Midbrain (tissue), 1 donor: Measurements from ENCODE around the gene SCART1.
"Not testable (repeated sequence)": the region's sequence is repeated elsewhere in the genome, so short reads cannot be mapped to it uniquely, and the experiment has no call there.

ENCODE experiments used
- DNase-seq: peaks from one replicate; lab custom pipeline; 2025; lab: John Stamatoyannopoulos, UW

The SCART1 gene

DNA sequence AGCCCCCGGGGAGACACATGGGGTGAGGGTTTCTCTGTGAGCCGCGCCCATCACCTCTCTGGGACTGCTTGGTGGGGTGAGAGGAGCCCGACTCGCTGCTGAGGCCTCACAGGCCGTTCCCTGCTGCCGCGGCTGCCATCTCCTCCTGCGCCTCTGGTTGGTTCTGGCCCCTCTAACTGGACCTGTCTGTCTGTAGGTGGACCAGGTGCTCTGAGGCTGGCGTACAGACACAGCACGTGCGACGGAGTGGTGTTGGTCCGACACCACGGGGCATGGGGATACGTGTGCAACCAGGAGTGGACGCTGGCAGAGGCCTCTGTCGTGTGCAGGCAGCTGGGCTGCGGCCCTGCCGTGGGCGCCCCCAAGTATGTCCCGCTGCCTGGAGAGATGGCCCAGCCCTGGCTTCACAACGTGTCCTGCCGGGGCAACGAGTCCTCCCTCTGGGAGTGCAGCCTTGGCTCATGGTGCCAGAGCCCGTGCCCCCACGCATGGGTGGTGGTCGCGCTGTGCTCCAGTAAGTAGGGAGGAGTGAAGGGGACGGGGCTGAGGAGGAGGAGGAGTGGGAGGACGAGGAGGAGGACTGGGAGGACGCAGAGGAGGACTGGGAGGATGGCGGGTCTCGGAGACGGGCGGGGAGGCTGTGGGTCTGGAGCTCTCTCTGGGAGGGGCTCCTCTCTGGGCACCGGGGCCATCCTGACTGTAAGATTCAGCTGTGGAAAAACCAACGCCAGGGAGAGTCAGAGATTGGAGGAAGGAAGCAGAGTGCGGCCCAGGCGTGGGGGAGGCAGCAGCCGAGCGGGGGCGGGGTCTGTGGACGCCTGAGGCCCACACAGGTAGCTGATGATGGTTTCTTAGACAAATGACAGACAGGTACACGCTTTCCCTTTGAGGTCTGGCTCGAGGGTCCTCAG is 2.6 kb downstream of the SCART1 start:
- DNase-seq: no peak

DNA sequence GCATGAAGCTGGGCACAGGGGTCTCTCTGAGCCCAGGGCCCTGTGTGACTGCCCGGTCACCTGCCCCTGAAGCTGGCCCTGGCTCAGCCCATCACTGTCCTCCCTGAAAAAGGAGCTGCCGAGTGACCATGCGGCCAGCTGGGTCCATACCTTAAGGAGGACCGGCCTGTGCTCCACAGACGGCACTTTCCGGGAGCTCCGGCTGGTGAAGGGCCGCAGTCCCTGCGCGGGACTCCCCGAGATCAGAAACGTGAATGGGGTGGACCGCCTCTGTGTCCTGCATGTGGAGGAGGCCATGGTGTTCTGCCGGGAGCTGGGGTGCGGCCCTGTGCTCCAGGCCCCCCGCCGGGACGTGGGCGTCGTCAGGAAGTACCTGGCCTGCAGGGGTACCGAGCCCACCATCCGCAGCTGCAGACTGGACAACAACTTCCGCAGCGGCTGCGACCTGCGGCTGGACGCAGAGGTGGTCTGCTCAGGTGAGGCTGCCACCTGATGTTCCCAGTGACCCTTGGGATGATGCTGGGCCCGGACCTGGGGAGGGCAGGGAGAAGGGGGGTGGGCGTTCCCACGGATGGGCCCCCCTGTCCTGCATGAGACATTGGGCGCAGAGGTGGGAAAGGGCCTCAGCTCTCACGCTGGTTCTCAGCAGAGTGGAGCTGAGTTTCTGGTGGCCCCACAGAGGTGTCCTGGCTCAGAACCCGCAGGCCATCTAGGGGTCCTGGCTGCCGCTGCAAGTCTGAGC is 3.5 kb downstream of the SCART1 start:
- DNase-seq: no peak

DNA sequence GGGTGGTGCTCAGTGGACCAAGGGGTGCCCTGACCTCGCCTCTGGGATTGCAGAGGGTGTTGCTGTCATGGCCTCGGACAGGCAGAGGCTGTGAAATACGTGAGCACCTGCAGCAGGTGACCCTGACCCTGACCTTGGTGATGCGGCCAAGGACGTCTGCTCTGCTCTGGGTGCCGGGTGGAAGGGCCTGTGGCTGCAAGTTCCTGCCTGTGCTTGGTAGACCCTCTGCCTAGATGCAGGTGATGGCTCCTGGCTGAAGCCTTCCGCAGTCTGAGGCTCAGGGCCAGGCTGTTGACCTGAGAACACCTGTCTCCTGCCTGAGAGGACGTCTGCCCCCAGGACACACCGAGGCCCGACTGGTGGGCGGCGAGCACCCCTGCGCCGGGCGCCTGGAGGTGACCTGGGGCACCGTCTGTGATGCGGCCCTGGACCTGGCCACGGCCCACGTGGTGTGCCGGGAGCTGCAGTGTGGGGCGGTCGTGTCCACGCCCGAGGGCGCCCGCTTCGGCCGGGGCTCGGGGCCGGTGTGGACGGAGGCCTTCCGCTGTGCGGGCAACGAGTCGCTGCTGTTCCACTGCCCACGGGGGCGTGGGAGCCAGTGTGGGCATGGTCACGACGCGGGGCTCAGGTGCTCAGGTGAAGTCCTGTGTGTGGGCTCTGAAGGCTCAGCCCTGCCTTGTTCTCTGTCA is 4.4 kb downstream of the SCART1 start:
- no peak for DNase-seq

DNA sequence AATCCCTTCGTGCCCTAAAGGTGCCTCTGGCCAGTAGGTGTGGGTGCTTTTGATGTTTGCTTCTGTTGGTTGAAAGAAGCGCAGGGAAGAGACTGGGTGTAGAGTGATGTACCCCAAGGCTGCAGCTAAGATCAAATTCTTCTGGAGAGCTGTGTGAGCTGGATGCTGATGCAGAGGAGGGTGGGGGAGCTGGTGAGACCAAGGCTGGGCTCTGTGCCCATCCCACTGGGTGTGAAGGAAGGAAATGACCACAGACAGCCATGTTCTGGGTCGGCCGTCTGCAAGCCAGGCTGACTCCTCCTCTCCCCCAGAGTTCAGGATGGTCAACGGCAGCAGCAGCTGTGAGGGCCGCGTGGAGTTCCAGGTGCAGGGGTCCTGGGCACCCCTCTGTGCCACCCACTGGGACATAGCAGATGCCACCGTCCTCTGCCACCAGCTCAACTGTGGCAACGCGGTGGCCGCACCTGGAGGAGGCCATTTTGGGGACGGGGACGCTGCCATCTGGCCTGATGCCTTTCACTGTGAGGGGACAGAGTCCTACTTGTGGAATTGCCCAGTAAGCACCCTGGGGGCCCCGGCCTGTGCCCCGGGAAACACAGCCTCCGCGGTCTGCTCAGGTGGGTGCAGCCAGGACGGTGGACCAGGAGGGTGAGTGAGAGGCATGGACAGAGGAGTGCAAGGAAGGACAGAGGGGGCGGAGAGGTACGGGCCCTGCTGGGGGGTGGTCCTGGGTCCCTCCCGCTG is 5.1 kb downstream of the SCART1 start:
- DNase-seq: no peak

DNA sequence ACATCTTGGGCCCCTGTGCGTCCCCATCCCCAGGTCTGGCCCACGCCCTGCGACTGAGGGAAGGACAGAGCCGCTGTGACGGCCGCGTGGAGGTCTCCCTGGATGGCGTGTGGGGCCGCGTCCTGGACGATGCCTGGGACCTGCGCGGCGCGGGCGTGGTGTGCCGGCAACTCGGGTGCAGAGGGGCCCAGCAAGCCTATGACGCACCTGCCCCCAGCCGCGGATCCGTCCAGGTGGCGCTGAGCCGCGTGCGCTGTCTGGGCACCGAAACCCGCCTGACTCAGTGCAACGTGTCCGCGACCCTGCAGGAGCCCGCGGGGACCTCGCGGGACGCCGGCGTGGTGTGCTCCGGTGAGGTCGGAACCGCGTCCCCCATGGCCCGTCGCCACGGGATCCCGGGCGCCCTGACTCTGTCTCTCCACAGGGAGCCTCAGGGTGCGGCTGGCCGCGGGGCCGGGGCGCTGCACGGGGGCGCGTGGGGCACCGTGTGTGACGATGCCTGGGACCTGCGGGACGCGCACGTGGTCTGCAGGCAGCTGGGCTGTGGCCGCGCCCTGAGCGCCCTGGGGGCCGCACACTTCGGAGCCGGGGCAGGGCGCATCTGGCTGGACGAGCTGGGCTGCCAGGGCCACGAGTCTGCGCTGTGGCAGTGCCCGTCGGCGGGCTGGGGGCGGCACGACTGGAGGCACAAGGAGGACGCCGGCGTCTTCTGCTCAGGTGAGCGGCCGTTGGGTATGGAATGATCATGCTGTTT is 5.9 kb downstream of the SCART1 start:
- DNase-seq: no peak

DNA sequence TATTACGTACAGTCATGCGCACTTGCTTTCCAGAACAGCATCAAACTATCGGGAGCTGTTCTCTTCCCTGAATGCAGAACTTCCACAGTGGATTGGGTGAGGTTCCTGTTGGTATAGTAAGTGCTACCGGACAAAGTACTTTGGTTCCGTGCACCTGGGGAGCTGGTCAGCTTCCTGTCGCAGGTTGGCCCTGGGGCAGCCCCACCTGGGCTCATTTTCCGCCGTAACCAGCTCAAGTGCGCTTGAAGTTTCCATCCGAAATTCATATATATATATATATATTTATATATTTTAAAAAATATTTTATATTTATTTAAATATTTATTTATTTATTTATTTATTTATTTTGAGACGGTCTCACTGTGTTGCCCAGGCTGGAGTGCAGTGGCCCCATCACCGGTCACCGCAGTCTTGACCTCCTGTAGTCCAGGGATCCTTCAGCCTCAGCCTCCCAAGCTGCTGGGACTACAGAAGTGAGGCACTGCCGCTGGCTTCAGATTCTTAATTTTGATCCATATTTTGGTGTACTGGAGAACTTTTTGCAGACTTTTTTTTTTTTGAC is 6.5 kb downstream of the SCART1 start:
- DNase-seq: no peak

DNA sequence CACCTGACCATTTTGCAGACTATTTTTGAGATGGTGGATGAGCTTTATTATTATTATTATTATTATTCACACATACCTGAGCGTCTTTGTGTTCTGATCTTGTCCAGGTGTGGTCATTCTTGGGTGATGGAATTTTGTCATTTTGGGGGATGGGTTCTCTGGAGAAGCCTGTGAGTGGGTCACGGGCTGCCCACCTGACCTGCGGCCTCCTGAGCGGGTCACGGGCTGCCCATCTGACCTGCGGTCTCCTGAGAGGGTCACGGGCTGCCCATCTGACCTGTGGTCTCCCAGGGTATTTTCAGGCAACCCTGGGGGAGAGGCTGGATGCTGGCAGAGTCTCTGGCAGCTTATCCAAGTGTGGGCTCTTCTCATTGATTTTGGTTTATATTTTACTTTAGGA is 7.3 kb downstream of the SCART1 start:
- no peak for DNase-seq

DNA sequence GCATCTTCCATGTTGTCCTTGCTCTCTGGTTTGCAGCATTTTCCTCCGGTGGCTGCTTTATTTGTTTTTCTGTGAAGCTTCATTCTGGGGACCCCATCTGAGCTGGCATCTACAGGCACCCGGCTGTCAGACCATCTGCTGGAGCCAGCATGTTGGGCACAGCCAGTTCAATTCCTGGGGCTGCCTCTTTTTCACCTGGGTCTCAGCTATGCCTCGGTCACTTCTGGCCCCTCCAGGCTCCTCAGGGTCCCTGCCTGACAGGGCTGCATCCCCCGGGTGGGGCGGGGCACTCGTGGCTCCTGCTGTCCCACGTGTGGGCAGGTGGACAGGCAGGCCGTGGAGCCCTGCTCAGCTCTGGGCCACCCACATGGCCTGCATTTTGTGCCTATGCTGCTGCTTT is 8.1 kb downstream of the SCART1 start:
- no peak for DNase-seq

DNA sequence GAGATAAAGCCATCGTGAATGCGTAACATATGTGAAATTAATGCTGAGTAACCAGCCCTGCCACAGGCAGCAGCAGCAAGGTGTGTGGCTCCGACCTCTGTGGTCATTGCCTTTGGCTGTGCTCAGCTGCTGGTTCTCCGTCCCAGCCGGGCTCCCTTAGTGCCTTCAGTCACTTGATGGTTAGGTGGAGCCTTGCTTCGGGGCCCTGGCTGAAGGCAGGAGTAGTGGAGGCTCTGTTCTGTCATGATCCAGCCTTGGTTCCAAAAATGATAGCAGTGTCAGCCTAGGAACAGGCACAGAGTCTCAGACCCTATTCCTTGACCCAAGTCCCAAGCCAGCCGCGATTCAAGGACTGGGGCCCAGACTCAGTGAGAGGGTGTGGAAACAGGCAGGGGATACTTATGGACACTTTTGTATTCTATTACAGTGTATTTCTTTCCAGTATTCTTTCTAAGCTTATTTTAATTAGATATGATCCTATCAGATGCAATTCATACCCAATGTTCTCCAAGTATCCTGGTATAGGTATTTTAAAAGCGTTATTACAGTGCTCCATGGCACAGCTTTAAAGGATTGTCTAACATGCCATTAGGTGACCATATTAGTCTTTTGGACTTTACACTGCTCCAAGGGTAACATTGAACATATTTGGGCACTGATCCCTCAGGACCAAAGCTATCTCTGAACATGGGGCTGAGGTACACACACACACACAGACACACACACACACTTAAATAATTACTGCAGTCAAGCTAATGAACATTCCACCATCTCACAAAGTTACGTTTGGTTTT is 9.0 kb downstream of the SCART1 start:
- no peak for DNase-seq

DNA sequence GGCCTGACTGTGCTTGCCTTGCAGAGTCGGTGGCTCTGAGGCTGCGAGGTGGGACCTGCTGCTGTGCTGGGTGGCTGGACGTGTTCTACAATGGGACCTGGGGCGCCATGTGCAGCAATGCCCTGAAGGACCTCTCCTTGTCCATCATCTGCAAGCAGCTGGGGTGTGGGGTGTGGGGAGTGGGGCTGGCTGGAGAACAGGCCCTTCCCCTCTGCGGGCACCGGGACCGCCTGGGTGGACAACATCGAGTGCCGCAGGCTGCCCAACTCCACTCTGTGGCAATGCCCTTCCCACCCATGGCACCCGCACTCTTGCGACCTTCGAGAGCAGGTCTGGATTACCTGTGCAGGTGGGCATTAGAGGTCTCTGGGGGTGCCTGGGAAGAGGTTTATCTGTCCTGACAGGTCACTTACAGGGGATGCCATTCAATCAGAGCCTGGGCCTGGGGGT is 10.9 kb downstream of the SCART1 start:
- DNase-seq: no peak

DNA sequence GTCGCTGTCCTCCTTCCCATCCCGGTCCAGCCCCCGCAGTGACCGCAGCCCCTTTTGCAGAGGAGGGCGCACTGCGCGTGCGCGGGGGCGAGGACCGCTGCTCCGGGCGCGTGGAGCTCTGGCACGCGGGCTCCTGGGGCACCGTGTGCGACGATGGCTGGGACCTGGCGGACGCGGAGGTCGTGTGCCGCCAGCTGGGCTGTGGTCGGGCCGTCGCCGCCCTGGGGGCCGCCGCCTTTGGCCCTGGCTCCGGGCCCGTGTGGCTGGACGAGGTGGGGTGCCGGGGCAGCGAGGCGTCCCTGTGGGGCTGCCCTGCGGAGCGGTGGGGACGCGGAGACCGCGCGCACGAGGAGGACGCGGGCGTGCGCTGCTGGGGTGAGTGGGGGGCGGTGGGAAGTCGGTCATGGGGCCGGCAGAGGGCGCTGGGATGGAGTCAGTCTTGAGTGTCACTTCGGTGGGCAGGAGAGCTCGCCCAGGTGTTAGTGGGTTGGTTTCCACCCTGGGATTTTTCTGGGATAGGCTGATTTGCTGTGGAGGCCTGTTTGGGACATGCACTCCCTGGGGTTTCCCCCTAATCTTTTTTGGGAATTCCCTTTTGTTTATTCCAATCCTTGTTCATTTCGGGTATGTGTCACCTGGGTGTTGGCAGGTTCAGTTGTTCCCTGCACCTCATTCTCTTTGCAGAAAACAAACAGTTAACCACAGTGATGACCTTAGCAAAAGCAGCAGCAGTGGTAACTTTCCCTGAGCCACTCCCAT is 11.6 kb downstream of the SCART1 start:
- no peak for DNase-seq

DNA sequence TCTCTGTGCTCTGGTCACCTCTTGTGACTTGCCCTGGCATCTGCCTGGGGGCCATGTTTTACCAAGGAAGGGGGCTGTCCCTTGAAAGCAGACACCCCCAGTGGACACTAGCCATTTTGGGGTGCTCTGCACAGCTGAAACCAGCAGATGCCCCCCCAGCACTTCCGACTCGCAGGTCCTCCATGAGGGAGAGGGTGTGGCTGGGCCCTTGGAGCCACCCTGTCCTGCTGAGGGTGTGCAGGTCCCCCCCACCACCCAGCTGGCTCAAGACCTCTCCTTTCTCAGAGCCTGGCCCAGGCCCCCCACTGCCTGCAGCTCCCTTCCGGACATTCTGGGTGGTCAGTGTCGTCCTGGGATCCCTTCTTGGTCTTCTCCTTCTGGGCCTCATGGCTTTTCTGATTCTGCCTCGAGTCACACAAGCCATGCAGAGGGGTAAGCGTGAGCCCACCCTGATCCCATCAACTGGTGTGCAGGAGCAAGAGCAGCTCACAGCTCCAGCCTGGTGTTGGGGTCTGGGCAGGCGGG is 12.3 kb downstream of the SCART1 start:
- DNase-seq: no peak

DNA sequence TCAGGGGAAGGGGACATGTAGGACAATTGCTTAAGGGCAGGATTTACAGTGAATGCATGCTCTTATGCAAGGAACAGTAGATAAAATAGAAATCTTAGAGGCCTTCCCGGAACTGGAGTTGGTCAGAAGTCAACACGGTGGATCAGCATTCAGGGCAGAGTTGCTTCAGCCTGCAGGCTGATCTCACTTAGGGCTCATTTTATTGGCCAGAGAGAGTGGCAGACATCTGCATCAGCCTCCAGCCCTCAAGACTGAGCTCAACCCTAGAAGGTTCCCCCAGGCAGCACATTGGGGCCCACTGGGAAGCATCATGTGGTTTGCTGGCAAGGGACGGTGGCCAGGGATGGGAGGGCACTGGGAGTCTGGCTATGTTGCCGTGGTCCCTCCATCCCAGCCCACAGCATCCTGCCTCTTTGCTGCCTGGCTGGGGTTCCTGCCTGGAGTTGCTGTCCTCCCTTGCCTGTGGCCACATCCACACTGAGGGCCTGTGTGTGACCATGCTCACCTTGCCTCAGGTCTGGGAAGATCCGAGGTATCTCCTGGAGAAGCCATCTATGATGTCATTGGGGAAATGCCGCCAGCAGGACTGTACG is 13.0 kb downstream of the SCART1 start:
- no peak for DNase-seq

DNA sequence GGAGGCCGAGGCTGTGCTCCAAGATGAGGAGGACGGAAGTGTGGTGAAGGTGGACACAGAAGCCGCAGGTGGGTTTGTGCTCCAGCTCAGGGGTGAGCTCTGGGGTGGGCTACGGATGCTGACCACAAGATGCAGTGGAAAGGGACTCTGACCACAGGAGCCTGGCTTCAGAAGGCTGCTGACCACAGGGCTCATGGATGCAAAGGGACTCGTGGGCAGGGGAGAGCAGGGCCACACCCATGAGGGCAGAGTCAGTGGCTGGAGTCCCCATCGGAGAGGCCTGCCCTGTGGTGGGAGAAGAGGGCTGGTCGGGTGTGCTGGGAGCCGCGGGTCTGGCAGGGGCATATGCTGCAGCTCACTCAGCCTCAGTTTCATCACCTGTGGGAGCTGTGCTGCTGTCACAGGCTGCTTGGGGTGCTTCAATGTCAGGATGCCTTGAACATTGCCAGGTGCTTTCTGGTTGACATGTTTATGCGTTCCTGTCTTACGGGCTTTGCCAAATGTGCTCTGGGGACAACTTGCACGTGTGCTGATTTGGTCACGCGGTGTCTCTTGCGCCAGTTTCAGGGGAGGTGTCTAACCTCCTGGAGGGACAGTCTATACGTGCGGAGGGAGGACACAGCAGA is 13.7 kb downstream of the SCART1 start:
- no peak for DNase-seq

DNA sequence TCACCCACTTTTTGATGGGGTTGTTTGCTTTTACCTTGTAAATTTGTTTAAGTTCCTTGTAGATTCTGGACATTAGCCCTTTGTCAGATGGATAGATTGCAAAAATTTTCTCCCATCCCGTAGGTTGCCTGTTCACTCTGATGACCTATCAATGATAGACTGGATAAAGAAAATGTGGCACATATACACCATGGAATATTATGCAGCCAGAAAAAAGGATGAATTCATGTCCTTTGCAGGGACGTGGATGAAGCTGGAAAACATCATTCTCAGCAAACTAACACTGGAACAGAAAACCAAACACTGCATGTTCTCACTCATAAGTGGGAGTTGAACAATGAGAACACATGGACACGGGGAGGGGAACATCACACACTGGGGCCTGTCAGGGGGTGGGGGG is 15.5 kb downstream of the SCART1 start:
- not testable (repeated sequence) for DNase-seq

DNA sequence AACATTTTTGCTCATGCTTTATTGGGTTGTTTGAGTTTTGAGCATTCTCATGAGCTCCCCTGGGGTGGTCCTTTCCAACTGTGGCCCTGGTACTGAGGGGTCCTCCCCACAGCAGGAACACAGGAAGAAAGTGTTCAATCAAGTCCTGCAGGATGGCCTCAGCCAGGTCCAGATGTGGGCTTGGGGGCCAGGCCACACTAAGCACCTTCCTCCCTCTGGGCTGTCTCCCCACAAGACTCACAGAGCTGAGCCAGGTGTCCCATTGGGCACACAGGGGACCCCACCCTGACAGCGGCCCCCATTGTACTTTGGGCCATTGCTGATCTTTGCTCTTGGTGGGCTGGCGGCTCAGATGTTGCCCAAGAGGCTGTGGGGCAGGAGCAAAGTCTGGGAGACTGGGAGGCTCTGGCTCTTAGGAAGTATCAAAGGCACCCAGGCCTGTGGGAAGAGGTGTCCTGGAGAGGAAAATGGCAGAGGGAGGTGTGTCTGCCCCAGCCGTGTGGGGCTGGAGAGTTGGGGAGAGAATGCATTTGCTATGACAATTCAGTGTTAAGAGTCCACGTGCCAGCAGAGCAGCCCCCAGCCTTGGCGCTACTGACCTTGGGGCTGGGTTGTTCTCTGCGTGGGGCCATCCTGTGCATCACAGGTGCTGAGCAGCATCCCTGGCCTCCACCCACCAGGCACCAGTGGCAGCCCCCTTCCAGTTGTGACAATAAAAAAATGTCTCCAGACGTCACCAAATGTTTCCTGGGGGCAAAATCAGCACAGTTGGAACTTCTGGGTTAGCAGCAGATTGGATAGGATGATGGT is 17.8 kb downstream of the SCART1 start:
- DNase-seq: no peak

DNA sequence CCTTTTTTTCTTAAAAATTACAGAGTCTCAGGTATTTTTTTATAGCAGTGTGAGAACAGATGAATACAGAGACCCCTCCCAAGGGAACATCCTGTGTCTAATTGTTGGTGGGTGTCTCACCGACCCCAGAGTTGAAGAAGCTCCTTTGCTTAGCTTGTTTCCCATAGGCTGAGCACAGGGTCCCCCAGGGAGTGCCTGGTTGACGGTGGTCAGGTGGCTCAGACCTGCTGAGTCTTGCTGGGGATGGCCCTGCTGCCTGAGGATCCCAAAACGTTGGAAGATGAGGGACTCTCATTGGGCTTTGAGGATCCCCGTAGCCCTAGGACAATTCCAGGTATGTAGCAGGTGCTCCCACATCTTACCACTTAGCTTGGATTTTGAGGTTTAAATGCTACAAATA is 19.5 kb downstream of the SCART1 start:
- DNase-seq: no peak
